AG09309 (cell line): ENCODE data around the gene CACNA1A.

Source experiments
- DNase-seq: peaks from one replicate; pipeline ENCODE4 v3.0.0-alpha.2; 2010; ENCODE audit warnings: low read depth
- H3K4me3 ChIP-seq: 2 replicates; pipeline ENCODE4 v1.5.1; 2011; ENCODE audit warnings: mild to moderate bottlenecking, low read depth, low read length, moderate library complexity; ENCODE audit not compliant: control insufficient read depth
- CTCF ChIP-seq: IDR thresholded peaks from 2 replicates; pipeline ENCODE4 v1.5.1; 2011; ENCODE audit warnings: mild to moderate bottlenecking, low read depth, low read length, inconsistent platforms; ENCODE audit not compliant: insufficient read depth, control insufficient read depth; ENCODE audit errors: missing control alignments

Gene CACNA1A

GRCh38 chr19:13400296-13400695 lies 106.0 kb downstream of the CACNA1A start:
- no peak for TF ChIP-seq CTCF
- no peak overlapping the region for H3K4me3 ChIP-seq
- DNase-seq: no peak

- DNase-seq: no peak
- H3K4me3 ChIP-seq: no peak overlapping the region
- no peak for TF ChIP-seq CTCF
Observed at GRCh38 chr19:13399746-13400145, 106.5 kb downstream of the CACNA1A start.

GRCh38 chr19:13398780-13399726 lies 107.2 kb downstream of the CACNA1A start:
- no peak for TF ChIP-seq CTCF
- DNase-seq: peak; percentile 69
- no peak overlapping the region for H3K4me3 ChIP-seq

- DNase-seq: no peak
- no peak for TF ChIP-seq CTCF
- no peak overlapping the region for H3K4me3 ChIP-seq
Observed at GRCh38 chr19:13398182-13398581, 108.1 kb downstream of the CACNA1A start.

- DNase-seq: peak; percentile 35
- H3K4me3 ChIP-seq: no peak overlapping the region
- TF ChIP-seq CTCF: no peak
Observed at GRCh38 chr19:13396250-13397080, 109.8 kb downstream of the CACNA1A start.

- DNase-seq: no peak
- TF ChIP-seq CTCF: no peak
- H3K4me3 ChIP-seq: no peak overlapping the region
Observed at GRCh38 chr19:13382633-13382938, 123.7 kb downstream of the CACNA1A start.
